GM12873 (cell line): ENCODE data around the gene CLK4.

ENCODE experiments used
- CTCF ChIP-seq: IDR thresholded peaks from 2 replicates; pipeline ENCODE4 v1.5.1; 2012; ENCODE audit warnings: low read depth, mild to moderate bottlenecking, moderate library complexity, low read length, control low read depth; ENCODE audit not compliant: insufficient read depth; ENCODE audit errors: missing control alignments

CLK4 gene

DNA sequence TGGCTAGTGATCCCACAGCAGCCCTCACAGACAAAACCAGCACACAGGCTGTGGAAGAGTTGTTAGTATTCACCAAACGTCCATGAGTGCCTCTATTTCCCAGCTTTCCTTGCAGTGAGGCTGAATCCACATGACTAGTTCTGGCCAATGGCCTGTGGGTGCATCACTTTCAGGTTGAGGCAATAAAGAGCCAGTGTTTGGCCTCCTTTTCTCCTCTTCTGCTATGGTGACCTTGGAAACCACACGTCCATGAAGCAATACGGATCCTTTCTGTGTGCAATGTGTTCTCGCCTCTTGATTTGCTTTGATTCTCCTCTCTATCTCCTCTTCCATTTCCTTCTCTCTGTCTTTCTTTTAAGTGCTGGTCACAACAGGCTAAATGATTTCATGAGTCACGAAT, 23.4 kb upstream of the CLK4 start:
- no peak for TF ChIP-seq CTCF

GRCh38 chr5:178649580-178649979, 22.7 kb upstream of the CLK4 start:
- TF ChIP-seq CTCF, result no peak

- TF ChIP-seq CTCF, result no peak
Observed at GRCh38 chr5:178644826-178645545, 18.1 kb upstream of the CLK4 start.

GRCh38 chr5:178642351-178642909, 15.6 kb upstream of the CLK4 start:
- TF ChIP-seq CTCF, result no peak

GRCh38 chr5:178641711-178642110, 14.9 kb upstream of the CLK4 start:
- TF ChIP-seq CTCF, result no peak

DNA sequence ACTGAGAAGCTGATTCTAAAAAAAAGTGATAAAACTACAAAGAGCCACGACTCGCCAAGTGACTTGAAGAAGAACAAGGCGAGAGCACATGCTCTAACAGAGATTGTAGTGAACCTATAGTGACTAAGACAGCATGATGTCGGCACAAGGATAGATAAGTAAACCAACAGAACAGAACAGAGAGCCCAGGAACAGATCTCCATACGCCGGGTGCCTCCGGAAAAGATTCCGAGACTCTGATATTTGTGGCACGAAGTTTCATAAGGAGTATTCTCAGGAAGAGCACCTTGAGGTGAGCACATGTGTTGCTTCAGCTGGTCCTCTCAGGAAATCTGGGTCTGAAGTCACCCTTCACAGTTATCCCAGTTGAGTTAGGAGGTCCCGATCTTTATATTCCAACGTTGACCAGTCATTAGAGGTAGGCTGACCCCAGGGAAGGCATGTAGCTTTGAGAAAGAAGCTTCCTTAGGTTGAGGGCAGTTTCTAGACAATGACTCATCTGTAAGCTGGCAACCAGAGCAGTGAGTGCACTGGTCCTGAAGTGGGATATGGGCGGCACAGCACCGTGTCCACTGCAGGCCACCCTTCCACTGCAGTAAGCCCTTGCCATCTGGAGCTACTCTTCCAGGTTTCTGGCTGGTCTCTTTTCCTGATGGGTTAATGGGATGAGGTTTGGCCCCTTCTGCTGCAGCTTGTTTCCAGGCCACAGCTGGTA, 13.6 kb upstream of the CLK4 start:
- no peak for TF ChIP-seq CTCF

GRCh38 chr5:178637356-178638074, 10.7 kb upstream of the CLK4 start:
- no peak for TF ChIP-seq CTCF
